GM21360 (cell line): Measurements from ENCODE around the gene FLNB.

Experiments
- ATAC-seq: cut with Tn5 transposase; IDR thresholded peaks from one replicate; pipeline ENCODE4 v1.9.1; 2021; ENCODE audit warnings: mild to moderate bottlenecking, moderate library complexity; ENCODE audit not compliant: unreplicated experiment

FLNB gene

GRCh38 chr3:58158442-58159153, 150.4 kb downstream of the FLNB start:
- no peak for ATAC-seq

GRCh38 chr3:58160399-58160798, 152.2 kb downstream of the FLNB start:
- ATAC-seq: no peak

- no peak for ATAC-seq
These were observed 153.5 kb downstream of the FLNB start for GRCh38 chr3:58161435-58162398.

- ATAC-seq: no peak
These were observed 155.0 kb downstream of the FLNB start for GRCh38 chr3:58163234-58163633.

GRCh38 chr3:58164199-58164879, 156.1 kb downstream of the FLNB start:
- ATAC-seq: no peak

GRCh38 chr3:58164906-58165821, 156.9 kb downstream of the FLNB start:
- no peak for ATAC-seq

GRCh38 chr3:58167431-58168351, 159.5 kb downstream of the FLNB start:
- no peak for ATAC-seq

- no peak for ATAC-seq
These were observed 160.3 kb downstream of the FLNB start for GRCh38 chr3:58168498-58168897.

- ATAC-seq: no peak
These were observed 161.1 kb downstream of the FLNB start for GRCh38 chr3:58169371-58169770.

- no peak for ATAC-seq
These were observed 162.2 kb downstream of the FLNB start for GRCh38 chr3:58170376-58170775.

- no peak for ATAC-seq
These were observed 162.9 kb downstream of the FLNB start for GRCh38 chr3:58171126-58171525.

- ATAC-seq: no peak
These were observed 164.9 kb downstream of the FLNB start for GRCh38 chr3:58173029-58173668.

GRCh38 chr3:58173669-58174398, 165.6 kb downstream of the FLNB start:
- no peak for ATAC-seq

GRCh38 chr3:58175187-58175436, 166.9 kb downstream of the FLNB start:
- ATAC-seq: no peak

- ATAC-seq: no peak
These were observed 167.4 kb downstream of the FLNB start for GRCh38 chr3:58175437-58176184.

- ATAC-seq: no peak
These were observed 167.9 kb downstream of the FLNB start for GRCh38 chr3:58176185-58176530.

- no peak for ATAC-seq
These were observed 168.7 kb downstream of the FLNB start for GRCh38 chr3:58176827-58177489.
